Measurements from ENCODE around the gene LAMA3. TPM values are rescaled to one million over a fixed set of nuclear protein-coding genes. Genes with fewer than 3 reads are reported as not detected.

LAMA3 gene
- total RNA-seq, 2 donors from 2014 or later = 0.58 to 1.3 TPM

DNA sequence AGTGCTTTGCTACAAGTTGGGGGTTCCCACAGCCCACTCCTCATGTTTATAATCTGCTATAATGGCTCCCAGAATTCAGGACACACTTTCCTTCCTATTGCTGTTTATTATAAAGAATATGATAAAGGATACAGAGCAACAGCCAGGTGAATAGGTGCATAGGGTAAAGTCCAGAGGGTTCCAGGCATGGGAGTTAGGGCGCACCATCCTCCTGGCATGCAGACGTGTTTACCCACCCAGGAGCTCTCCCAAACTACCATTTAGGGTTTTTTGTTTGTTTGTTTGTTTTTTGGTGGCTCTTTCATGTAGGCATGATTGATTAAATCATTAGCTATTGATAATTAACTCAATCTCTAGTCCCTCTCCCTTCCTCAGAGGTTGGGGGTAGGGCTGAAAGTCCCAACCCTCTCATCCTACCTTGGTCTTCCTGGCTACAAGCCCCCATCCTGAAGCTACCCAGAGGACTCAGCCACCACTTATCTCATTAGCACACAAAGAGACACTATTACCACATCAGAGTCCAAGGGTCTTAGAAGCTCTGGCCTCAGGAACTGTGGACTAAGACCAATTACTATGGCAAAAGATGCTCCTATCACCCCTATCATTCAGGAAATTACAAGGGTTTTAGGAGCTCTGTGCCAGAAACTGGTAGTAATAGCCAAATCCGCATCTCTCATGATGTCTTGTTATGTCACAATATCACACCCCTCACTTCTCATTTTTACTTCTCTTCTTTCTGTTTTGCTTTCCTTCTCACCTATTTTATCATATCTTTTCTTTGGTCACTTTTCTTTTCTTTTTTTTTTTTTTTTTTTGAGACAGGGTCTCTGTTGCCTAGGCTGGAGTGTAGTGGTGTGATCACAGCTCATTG lies 170.4 kb downstream of the LAMA3 start:
- H3K4me1 ChIP-seq (ENCODE audit: control insufficient read depth, insufficient read depth, low read length) = no peaks in the 10 kb centered on the region
- H3K9ac ChIP-seq (ENCODE audit: extremely low read depth, low read length, poor library complexity, severe bottlenecking) = no peak overlapping the region
- WGBS, 2 experiments (ENCODE audit: insufficient coverage in 1 of 2, insufficient read length in 1 of 2) = 93 to 96% methylated on average over 2 to 3 of the region's 3 CpGs
- H3K9me3 ChIP-seq (ENCODE audit: control insufficient read depth, low read length) = no peaks in the 10 kb centered on the region
- TF ChIP-seq, protein P1, sequence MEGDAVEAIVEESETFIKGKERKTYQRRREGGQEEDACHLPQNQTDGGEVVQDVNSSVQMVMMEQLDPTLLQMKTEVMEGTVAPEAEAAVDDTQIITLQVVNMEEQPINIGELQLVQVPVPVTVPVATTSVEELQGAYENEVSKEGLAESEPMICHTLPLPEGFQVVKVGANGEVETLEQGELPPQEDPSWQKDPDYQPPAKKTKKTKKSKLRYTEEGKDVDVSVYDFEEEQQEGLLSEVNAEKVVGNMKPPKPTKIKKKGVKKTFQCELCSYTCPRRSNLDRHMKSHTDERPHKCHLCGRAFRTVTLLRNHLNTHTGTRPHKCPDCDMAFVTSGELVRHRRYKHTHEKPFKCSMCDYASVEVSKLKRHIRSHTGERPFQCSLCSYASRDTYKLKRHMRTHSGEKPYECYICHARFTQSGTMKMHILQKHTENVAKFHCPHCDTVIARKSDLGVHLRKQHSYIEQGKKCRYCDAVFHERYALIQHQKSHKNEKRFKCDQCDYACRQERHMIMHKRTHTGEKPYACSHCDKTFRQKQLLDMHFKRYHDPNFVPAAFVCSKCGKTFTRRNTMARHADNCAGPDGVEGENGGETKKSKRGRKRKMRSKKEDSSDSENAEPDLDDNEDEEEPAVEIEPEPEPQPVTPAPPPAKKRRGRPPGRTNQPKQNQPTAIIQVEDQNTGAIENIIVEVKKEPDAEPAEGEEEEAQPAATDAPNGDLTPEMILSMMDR (conservative IDR thresholded peaks at IDR 0.05) = no peak
- no peak overlapping the region for H3K4me3 ChIP-seq (ENCODE audit: low read length)
- Mint-ChIP-seq H3K27ac (no peak overlapping the region), H3K4me3 (no peak overlapping the region), H3K9me3 (peaks cover 2% of the 10 kb centered on the region), H3K27me3 (ENCODE audit: insufficient read depth) (no peaks in the 10 kb centered on the region), H3K36me3 (ENCODE audit: low read depth) (no peaks in the 10 kb centered on the region), H3K4me1 (peaks cover 22% of the 10 kb centered on the region)
- DNase-seq = no peak
- H3K27ac ChIP-seq (ENCODE audit: low read depth, low read length) = no peak overlapping the region
- H3K36me3 ChIP-seq (ENCODE audit: control insufficient read depth, insufficient read depth, low read length) = no peaks in the 10 kb centered on the region
- no peaks in the 10 kb centered on the region for H3K27me3 ChIP-seq (ENCODE audit: control insufficient read depth, insufficient read depth, low read length, poor library complexity, severe bottlenecking)

DNA sequence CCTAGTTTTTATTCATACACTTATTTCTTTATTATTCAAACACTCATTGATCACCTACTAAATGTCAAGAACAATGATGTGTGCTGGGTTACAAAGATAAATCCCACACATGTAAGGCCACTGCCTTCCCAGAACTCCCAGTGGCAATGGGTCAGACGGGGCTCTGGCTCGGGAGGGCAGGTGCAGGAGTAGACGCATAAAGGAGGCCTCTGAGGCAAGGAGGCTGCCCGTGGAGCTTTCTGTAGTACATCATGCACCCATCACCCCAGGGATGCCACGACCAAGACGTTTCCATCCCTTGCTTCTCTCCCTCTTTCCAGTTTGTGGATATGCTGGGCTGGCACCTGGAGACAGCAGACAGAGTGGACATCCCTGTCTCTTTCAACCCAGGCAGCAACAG lies 172.1 kb downstream of the LAMA3 start:
- H3K4me3 Mint-ChIP-seq = no peak overlapping the region
- H3K36me3 ChIP-seq (ENCODE audit: control insufficient read depth, insufficient read depth, low read length) = no peaks in the 10 kb centered on the region
- no peak overlapping the region for H3K4me3 ChIP-seq (ENCODE audit: low read length)
- H3K27me3 Mint-ChIP-seq (ENCODE audit: insufficient read depth) = peaks cover 2% of the 10 kb centered on the region
- no peak overlapping the region for H3K27ac Mint-ChIP-seq
- WGBS, 2 experiments (ENCODE audit: insufficient coverage in 1 of 2, insufficient read length in 1 of 2) = 82 to 100% methylated on average over 1 to 6 of the region's 6 CpGs
- no peaks in the 10 kb centered on the region for H3K9me3 ChIP-seq (ENCODE audit: control insufficient read depth, low read length)
- H3K27ac ChIP-seq (ENCODE audit: low read depth, low read length) = no peak overlapping the region
- TF ChIP-seq, protein P1 (conservative IDR thresholded peaks at IDR 0.05) = no peak
- no peaks in the 10 kb centered on the region for H3K36me3 Mint-ChIP-seq (ENCODE audit: low read depth)
- no peaks in the 10 kb centered on the region for H3K27me3 ChIP-seq (ENCODE audit: control insufficient read depth, insufficient read depth, low read length, poor library complexity, severe bottlenecking)
- H3K9ac ChIP-seq (ENCODE audit: extremely low read depth, low read length, poor library complexity, severe bottlenecking) = no peak overlapping the region
- no peaks in the 10 kb centered on the region for H3K9me3 Mint-ChIP-seq
- DNase-seq = no peak
- peaks cover 21% of the 10 kb centered on the region for H3K4me1 Mint-ChIP-seq
- no peaks in the 10 kb centered on the region for H3K4me1 ChIP-seq (ENCODE audit: control insufficient read depth, insufficient read depth, low read length)

DNA sequence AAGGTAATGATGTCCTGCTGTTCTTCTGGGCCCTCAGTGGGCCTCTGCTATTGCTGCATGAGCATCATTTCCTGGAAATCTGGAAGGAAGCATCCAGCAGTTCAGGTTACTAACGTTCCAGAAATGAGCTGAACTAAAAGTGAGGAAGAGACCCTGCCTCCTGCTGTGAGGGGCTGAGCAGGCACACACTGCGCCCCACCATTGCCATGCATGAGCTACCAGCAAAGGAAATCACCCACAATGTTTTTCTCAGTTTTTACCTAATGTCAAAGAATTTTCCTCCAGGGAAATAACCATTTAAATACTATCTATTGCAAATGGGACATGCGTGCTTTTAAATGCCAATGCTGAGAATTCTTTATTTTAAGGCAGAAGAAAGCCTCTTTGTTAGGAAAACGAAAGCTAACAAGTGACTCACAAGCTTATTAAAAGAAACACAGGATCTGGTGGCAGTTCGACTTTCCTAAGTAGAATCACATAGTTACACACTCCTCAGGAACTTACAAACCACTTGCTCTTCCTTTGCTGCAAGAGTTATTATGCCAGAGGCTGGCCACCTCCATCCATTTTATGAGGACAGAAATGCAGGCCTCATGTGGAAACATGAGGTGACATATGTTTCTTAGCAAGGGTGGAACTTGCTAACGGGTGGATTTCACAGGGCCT lies 172.7 kb downstream of the LAMA3 start:
- no peaks in the 10 kb centered on the region for H3K36me3 ChIP-seq (ENCODE audit: control insufficient read depth, insufficient read depth, low read length)
- H3K36me3 Mint-ChIP-seq (ENCODE audit: low read depth) = no peaks in the 10 kb centered on the region
- 74 to 78% methylated on average over 5 to 6 of the region's 6 CpGs for WGBS, 2 experiments (ENCODE audit: insufficient coverage in 1 of 2, insufficient read length in 1 of 2)
- H3K27ac Mint-ChIP-seq = no peak overlapping the region
- peaks cover 2% of the 10 kb centered on the region for H3K27me3 Mint-ChIP-seq (ENCODE audit: insufficient read depth)
- no peak overlapping the region for H3K9ac ChIP-seq (ENCODE audit: extremely low read depth, low read length, poor library complexity, severe bottlenecking)
- H3K4me3 Mint-ChIP-seq = no peak overlapping the region
- TF ChIP-seq, protein P1 (conservative IDR thresholded peaks at IDR 0.05) = no peak
- no peaks in the 10 kb centered on the region for H3K4me1 ChIP-seq (ENCODE audit: control insufficient read depth, insufficient read depth, low read length)
- peaks cover 15% of the 10 kb centered on the region for H3K4me1 Mint-ChIP-seq
- H3K9me3 ChIP-seq (ENCODE audit: control insufficient read depth, low read length) = no peaks in the 10 kb centered on the region
- no peaks in the 10 kb centered on the region for H3K9me3 Mint-ChIP-seq
- DNase-seq = no peak
- no peak overlapping the region for H3K4me3 ChIP-seq (ENCODE audit: low read length)
- H3K27ac ChIP-seq (ENCODE audit: low read depth, low read length) = no peak overlapping the region
- H3K27me3 ChIP-seq (ENCODE audit: control insufficient read depth, insufficient read depth, low read length, poor library complexity, severe bottlenecking) = no peaks in the 10 kb centered on the region

Measured in endodermal cell (in vitro differentiated cells).